ENCODE data around the gene NAB2. TPM values are rescaled to one million over a fixed set of nuclear protein-coding genes. Genes with fewer than 3 reads are reported as not detected.

Gene NAB2
- polyA plus RNA-seq, 2 of the 4 experiments (the other 2 are of a cell fraction): 8.6 to 9.8 TPM

DNA sequence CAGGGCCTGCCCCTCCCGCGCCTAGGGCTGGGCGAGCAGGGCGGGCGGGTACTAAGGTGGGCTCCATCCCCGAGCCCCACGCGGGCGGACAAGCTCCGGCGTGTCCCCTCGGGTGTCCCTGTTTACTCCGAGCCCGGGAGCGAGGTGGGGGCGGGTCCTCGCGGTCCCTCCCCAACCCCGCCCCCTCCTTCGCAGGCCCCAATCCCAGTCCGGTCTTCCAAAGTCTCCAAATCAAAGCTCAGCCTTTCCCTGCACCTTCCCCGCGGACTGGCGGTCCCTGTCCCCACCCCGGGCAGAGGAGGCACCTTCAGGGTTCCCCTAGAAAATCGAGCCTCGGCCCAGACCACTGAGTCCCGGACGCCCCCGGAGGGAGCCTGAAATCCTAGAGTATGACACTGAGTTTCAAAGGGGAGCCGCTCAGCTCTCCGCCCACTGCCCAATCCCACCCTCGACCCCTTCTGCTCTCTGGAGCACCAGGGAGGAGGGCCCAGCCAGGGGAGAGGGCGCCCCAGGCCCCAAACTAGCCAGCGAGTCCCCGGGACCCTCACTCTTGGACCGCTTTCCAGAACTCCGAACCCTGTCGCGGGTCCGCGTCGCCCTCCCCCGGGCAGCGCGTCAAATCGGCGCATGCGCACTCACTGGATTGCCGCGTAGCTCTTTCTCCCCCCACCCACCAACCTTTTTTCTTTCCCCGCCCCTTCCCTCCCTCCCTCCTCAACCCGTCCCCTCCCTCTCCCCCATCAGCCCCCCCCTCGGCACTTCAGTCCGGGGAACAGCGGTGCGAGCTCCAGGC is 39.0 kb downstream of the NAB2 start, which contains the start of gene LRP1:
TSS of gene LRP1 (plus strand) at position 758 of the 793 bp plus-strand sequence. CDS start 482 bp downstream, outside the sequence.
- Histone ChIP-seq H3K4me3 (peak within 1 kb of the TSS; percentile 64), H3K4me1 (peaks cover 32% of the 10 kb centered on the region; the same call in 2 of the 3 replicates), H3K27ac (peak within 1 kb of the TSS; percentile 88 to 97), H3K4me2 (peak within 1 kb of the TSS; percentile 90), H3K9me3 (peaks cover 4% of the 10 kb centered on the region; the same call in 1 of the 3 replicates)
- DNase-seq (ENCODE audit: low read depth in 1 of 2, low spot score in 1 of 2): peak; percentile 88 to 89
- TF ChIP-seq, protein P1, sequence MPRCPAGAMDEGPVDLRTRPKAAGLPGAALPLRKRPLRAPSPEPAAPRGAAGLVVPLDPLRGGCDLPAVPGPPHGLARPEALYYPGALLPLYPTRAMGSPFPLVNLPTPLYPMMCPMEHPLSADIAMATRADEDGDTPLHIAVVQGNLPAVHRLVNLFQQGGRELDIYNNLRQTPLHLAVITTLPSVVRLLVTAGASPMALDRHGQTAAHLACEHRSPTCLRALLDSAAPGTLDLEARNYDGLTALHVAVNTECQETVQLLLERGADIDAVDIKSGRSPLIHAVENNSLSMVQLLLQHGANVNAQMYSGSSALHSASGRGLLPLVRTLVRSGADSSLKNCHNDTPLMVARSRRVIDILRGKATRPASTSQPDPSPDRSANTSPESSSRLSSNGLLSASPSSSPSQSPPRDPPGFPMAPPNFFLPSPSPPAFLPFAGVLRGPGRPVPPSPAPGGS (IDR thresholded peaks at IDR 0.05): 0 out of 3 replicates have a peak, but pooled peaks have one; percentile 12
- TF ChIP-seq JUN (IDR thresholded peaks at IDR 0.05) (0 out of 5 replicates have a peak, but pooled peaks have one; percentile 9 to 18), POLR2A (IDR thresholded peaks at IDR 0.05; ENCODE audit: low read length) (peak; percentile 62), CBX8 (IDR thresholded peaks at IDR 0.05) (no peak), CBX2 (IDR thresholded peaks at IDR 0.05; ENCODE audit: borderline replicate concordance, low read depth) (no peak), SMC3 (IDR thresholded peaks at IDR 0.05) (no peak; the same call in 2 of the 3 replicates), HOXB5 (CRISPR knock-in tag; IDR thresholded peaks at IDR 0.05) (no peak), PHF8 (IDR thresholded peaks at IDR 0.05; ENCODE audit: borderline replicate concordance, low read depth) (0 out of 2 replicates have a peak, but pooled peaks have one; percentile 29), FOSL2 (IDR thresholded peaks at IDR 0.05) (no peak), FOSL2 (CRISPR knock-in tag; IDR thresholded peaks at IDR 0.05) (peak; percentile 72), CEBPB (IDR thresholded peaks at IDR 0.05) (no peak), HOXB13 (CRISPR knock-in tag; IDR thresholded peaks at IDR 0.05; ENCODE audit: low read depth) (no peak)
- TF ChIP-seq, protein P2, sequence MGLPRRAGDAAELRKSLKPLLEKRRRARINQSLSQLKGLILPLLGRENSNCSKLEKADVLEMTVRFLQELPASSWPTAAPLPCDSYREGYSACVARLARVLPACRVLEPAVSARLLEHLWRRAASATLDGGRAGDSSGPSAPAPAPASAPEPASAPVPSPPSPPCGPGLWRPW (IDR thresholded peaks at IDR 0.05): no peak
- POLR2A ChIA-PET: interaction anchor here (0.6 to 2.2 kb wide), 17 partner anchors 8 to 688 kb away, joined by 3 to 20 read pairs (median 4); partner anchors contain the start of genes NAB2, NACA, PTGES3 and STAT6
- peak; percentile 71 to 87 for ATAC-seq
- WGBS (ENCODE audit: missing lambda C conversion rate): under 1% methylated on average over 46 of the region's 57 CpGs
- no peak for FAIRE-seq
- CTCF ChIA-PET: interaction anchor here (1.1 to 20.0 kb wide), 10 partner anchors 8 to 111 kb away, joined by 3 to 1152 read pairs (median 4); partner anchors contain the start of gene STAT6

DNA sequence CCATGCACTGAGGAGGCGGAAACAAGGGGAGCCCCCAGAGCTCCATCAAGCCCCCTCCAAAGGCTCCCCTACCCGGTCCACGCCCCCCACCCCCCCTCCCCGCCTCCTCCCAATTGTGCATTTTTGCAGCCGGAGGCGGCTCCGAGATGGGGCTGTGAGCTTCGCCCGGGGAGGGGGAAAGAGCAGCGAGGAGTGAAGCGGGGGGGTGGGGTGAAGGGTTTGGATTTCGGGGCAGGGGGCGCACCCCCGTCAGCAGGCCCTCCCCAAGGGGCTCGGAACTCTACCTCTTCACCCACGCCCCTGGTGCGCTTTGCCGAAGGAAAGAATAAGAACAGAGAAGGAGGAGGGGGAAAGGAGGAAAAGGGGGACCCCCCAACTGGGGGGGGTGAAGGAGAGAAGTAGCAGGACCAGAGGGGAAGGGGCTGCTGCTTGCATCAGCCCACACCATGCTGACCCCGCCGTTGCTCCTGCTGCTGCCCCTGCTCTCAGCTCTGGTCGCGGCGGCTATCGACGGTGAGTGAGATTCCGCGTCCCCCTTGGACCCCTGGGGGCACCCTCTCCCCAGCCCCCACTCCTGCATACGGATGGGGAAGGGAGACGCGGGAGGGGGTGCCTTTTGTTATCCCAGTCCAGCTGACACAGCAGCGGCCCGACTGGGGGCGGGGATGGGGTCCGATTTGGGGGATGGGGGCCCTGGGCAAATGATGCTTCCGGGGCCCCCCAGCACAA is 39.8 kb downstream of the NAB2 start:
- peaks cover 39% of the 10 kb centered on the region; the same call in 2 of the 3 replicates for H3K4me1 ChIP-seq
- WGBS (ENCODE audit: missing lambda C conversion rate): 19% methylated on average over 30 of the region's 35 CpGs
- no peak for DNase-seq (ENCODE audit: low read depth in 1 of 2, low spot score in 1 of 2)
- peak overlapping the region; percentile 90 for H3K4me2 ChIP-seq
- peak in 1 of 2 experiments; percentile 19; a peak in 3 of 6 replicates for ATAC-seq
- no peak for FAIRE-seq
- CTCF ChIA-PET: interaction anchor here (1.0 to 20.0 kb wide), 10 partner anchors 9 to 141 kb away, joined by 3 to 1152 read pairs (median 4); partner anchors contain the start of gene STAT6
- peak overlapping the region; percentile 64 for H3K4me3 ChIP-seq
- no peak for TF ChIP-seq RARB (CRISPR knock-in tag; IDR thresholded peaks at IDR 0.05)
- TF ChIP-seq, protein P3, sequence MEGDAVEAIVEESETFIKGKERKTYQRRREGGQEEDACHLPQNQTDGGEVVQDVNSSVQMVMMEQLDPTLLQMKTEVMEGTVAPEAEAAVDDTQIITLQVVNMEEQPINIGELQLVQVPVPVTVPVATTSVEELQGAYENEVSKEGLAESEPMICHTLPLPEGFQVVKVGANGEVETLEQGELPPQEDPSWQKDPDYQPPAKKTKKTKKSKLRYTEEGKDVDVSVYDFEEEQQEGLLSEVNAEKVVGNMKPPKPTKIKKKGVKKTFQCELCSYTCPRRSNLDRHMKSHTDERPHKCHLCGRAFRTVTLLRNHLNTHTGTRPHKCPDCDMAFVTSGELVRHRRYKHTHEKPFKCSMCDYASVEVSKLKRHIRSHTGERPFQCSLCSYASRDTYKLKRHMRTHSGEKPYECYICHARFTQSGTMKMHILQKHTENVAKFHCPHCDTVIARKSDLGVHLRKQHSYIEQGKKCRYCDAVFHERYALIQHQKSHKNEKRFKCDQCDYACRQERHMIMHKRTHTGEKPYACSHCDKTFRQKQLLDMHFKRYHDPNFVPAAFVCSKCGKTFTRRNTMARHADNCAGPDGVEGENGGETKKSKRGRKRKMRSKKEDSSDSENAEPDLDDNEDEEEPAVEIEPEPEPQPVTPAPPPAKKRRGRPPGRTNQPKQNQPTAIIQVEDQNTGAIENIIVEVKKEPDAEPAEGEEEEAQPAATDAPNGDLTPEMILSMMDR (IDR thresholded peaks at IDR 0.05): no peak
- H3K27ac ChIP-seq: peak overlapping the region; percentile 88 to 97
- peaks cover 4% of the 10 kb centered on the region; the same call in 1 of the 3 replicates for H3K9me3 ChIP-seq
- POLR2A ChIA-PET: interaction anchor here (0.8 to 2.2 kb wide), 9 partner anchors 8 to 440 kb away, joined by 3 to 20 read pairs (median 4); partner anchors contain the start of genes NAB2, PTGES3 and STAT6

DNA sequence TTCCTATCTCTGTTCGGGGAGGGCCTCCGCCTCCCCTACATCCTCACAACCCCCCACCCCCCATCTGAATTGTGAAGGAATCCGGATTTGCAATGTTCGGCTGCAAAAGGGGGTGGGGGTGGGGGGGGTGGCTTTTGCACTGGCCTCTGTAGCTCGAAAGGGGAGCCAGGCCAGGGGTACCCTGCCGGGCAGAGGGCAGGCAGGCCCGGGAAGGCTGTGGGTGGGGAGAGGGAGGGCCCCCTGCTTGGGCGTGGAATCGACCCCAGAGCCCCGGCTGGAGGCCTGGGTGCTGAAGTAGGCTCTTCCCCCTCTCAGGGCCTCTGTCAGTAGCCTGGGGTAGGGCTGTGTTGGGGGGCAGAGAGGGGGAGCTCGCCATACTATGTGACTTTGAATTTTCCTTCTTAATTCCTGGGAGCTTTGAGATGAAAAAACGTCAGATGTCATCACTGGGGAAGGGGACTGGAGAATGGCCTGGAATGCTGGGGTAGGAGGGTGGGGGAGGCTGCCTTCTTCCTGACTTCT is 40.5 kb downstream of the NAB2 start:
- ChIA-PET POLR2A (no interaction called here), CTCF (interaction anchor here (0.9 to 20.0 kb wide), 7 partner anchors 18 to 142 kb away, joined by 3 to 1152 read pairs (median 4); partner anchors contain the start of gene STAT6)
- DNase-seq (ENCODE audit: low read depth in 1 of 2, low spot score in 1 of 2): no peak
- no peak for FAIRE-seq
- Histone ChIP-seq H3K27ac (peak overlapping the region; percentile 88 to 97; a peak in 5 of 6 replicates), H3K4me2 (peak overlapping the region; percentile 90), H3K4me3 (peak overlapping the region; percentile 64), H3K4me1 (peaks cover 43% of the 10 kb centered on the region; the same call in 2 of the 3 replicates), H3K9me3 (no peaks in the 10 kb centered on the region)
- no peak for ATAC-seq
- TF ChIP-seq, protein P4, sequence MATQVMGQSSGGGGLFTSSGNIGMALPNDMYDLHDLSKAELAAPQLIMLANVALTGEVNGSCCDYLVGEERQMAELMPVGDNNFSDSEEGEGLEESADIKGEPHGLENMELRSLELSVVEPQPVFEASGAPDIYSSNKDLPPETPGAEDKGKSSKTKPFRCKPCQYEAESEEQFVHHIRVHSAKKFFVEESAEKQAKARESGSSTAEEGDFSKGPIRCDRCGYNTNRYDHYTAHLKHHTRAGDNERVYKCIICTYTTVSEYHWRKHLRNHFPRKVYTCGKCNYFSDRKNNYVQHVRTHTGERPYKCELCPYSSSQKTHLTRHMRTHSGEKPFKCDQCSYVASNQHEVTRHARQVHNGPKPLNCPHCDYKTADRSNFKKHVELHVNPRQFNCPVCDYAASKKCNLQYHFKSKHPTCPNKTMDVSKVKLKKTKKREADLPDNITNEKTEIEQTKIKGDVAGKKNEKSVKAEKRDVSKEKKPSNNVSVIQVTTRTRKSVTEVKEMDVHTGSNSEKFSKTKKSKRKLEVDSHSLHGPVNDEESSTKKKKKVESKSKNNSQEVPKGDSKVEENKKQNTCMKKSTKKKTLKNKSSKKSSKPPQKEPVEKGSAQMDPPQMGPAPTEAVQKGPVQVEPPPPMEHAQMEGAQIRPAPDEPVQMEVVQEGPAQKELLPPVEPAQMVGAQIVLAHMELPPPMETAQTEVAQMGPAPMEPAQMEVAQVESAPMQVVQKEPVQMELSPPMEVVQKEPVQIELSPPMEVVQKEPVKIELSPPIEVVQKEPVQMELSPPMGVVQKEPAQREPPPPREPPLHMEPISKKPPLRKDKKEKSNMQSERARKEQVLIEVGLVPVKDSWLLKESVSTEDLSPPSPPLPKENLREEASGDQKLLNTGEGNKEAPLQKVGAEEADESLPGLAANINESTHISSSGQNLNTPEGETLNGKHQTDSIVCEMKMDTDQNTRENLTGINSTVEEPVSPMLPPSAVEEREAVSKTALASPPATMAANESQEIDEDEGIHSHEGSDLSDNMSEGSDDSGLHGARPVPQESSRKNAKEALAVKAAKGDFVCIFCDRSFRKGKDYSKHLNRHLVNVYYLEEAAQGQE (IDR thresholded peaks at IDR 0.05): no peak
- TF ChIP-seq SREBF2 (IDR thresholded peaks at IDR 0.05): no peak
- no peak for TF ChIP-seq FOSL2 (IDR thresholded peaks at IDR 0.05)
- no peak for TF ChIP-seq FOSL2 (CRISPR knock-in tag; IDR thresholded peaks at IDR 0.05)
- TF ChIP-seq HOXB13 (CRISPR knock-in tag; IDR thresholded peaks at IDR 0.05; ENCODE audit: low read depth): no peak
- no peak for TF ChIP-seq ZFP36 (IDR thresholded peaks at IDR 0.05; ENCODE audit: borderline replicate concordance, partially characterized antibody)
- no peak for TF ChIP-seq NPAS2 (CRISPR knock-in tag; IDR thresholded peaks at IDR 0.05; ENCODE audit: borderline replicate concordance)
- TF ChIP-seq RARB (CRISPR knock-in tag; IDR thresholded peaks at IDR 0.05): no peak
- TF ChIP-seq RFX5 (IDR thresholded peaks at IDR 0.05): no peak
- TF ChIP-seq, protein P1 (IDR thresholded peaks at IDR 0.05): no peak
- 34% methylated on average over 8 of the region's 12 CpGs for WGBS (ENCODE audit: missing lambda C conversion rate)

Measured in A549 (cell line).